Measurements from ENCODE around the gene MTOR.

DNA sequence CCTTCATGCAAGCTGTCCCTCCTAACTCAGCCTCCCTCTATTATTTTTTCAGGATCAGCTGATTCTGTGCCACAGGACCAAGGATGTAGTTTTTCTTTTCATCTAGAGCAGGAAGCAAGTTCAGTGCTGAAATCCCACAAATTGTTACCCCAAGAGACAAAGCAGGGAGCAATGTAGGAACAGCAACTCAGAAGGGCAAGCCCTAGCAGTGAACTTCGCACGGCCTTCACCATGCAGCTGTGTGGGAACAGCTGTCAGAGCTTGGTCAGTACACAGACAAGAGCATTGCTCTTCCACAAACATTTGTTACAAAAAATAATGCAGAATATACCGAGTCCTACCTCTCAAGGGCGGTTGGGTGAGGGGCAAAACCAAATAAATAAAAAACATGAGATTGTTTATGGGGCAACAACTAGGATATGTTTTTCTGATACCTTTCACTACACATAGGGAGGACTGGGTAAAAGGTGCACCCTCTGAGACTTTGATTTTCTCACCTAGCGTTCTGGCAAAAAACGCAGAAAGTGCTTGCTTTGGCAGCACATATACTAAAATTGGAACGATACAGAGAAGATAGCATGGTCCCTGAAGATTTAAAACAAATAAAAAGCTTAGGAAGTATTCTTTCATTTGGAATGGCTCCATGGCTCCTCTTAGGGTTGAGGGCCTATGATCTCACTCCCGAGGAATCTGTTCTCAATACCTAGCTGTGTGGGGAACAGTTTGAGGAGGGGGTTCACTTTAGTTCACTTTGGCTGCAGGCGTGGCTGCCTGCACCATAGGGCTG, 110.3 kb downstream of the MTOR start:
- TF ChIP-seq, protein P1, sequence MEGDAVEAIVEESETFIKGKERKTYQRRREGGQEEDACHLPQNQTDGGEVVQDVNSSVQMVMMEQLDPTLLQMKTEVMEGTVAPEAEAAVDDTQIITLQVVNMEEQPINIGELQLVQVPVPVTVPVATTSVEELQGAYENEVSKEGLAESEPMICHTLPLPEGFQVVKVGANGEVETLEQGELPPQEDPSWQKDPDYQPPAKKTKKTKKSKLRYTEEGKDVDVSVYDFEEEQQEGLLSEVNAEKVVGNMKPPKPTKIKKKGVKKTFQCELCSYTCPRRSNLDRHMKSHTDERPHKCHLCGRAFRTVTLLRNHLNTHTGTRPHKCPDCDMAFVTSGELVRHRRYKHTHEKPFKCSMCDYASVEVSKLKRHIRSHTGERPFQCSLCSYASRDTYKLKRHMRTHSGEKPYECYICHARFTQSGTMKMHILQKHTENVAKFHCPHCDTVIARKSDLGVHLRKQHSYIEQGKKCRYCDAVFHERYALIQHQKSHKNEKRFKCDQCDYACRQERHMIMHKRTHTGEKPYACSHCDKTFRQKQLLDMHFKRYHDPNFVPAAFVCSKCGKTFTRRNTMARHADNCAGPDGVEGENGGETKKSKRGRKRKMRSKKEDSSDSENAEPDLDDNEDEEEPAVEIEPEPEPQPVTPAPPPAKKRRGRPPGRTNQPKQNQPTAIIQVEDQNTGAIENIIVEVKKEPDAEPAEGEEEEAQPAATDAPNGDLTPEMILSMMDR (IDR thresholded peaks at IDR 0.05; ENCODE audit: insufficient read depth, low read length): no peak
- no peak for TF ChIP-seq POLR2AphosphoS5 (IDR thresholded peaks at IDR 0.05; ENCODE audit: low read depth)
- TF ChIP-seq, protein P2, sequence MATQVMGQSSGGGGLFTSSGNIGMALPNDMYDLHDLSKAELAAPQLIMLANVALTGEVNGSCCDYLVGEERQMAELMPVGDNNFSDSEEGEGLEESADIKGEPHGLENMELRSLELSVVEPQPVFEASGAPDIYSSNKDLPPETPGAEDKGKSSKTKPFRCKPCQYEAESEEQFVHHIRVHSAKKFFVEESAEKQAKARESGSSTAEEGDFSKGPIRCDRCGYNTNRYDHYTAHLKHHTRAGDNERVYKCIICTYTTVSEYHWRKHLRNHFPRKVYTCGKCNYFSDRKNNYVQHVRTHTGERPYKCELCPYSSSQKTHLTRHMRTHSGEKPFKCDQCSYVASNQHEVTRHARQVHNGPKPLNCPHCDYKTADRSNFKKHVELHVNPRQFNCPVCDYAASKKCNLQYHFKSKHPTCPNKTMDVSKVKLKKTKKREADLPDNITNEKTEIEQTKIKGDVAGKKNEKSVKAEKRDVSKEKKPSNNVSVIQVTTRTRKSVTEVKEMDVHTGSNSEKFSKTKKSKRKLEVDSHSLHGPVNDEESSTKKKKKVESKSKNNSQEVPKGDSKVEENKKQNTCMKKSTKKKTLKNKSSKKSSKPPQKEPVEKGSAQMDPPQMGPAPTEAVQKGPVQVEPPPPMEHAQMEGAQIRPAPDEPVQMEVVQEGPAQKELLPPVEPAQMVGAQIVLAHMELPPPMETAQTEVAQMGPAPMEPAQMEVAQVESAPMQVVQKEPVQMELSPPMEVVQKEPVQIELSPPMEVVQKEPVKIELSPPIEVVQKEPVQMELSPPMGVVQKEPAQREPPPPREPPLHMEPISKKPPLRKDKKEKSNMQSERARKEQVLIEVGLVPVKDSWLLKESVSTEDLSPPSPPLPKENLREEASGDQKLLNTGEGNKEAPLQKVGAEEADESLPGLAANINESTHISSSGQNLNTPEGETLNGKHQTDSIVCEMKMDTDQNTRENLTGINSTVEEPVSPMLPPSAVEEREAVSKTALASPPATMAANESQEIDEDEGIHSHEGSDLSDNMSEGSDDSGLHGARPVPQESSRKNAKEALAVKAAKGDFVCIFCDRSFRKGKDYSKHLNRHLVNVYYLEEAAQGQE (IDR thresholded peaks at IDR 0.05; ENCODE audit: insufficient replicate concordance, low read depth): no peak
- TF ChIP-seq GABPA (IDR thresholded peaks at IDR 0.05; ENCODE audit: low read depth): no peak
